ENCODE results near the gene RCAN1. TPM values are rescaled to one million over a fixed set of nuclear protein-coding genes. Genes with fewer than 3 reads are reported as not detected.

The RCAN1 gene
- total and polyA plus RNA-seq, 9 of the 15 experiments (the other 6 are each of a cell fraction or from before 2014, with no cell fraction given) = 4.4 to 16.5 (median 12.3) TPM

- intact Hi-C loops (cut with micrococcal nuclease) = no loop called here
- H3K36me3 ChIP-seq (ENCODE audit: control insufficient read depth, insufficient read depth, low read length) = no peaks in the 10 kb centered on the region
- TF ChIP-seq NFE2 (IDR thresholded peaks at IDR 0.05; ENCODE audit: low read depth) = no peak
- TF ChIP-seq ESRRA (IDR thresholded peaks at IDR 0.05; ENCODE audit: borderline replicate concordance, low read depth) = no peak
- TF ChIP-seq MAX (CRISPR knock-in tag; IDR thresholded peaks at IDR 0.05) = no peak
- no peak for TF ChIP-seq HDAC8 (tag; IDR thresholded peaks at IDR 0.05)
- TF ChIP-seq HNRNPH1 (optimal IDR thresholded peaks at IDR 0.05; ENCODE audit: low read depth, low read length) = no peak
- TF ChIP-seq, protein P1, sequence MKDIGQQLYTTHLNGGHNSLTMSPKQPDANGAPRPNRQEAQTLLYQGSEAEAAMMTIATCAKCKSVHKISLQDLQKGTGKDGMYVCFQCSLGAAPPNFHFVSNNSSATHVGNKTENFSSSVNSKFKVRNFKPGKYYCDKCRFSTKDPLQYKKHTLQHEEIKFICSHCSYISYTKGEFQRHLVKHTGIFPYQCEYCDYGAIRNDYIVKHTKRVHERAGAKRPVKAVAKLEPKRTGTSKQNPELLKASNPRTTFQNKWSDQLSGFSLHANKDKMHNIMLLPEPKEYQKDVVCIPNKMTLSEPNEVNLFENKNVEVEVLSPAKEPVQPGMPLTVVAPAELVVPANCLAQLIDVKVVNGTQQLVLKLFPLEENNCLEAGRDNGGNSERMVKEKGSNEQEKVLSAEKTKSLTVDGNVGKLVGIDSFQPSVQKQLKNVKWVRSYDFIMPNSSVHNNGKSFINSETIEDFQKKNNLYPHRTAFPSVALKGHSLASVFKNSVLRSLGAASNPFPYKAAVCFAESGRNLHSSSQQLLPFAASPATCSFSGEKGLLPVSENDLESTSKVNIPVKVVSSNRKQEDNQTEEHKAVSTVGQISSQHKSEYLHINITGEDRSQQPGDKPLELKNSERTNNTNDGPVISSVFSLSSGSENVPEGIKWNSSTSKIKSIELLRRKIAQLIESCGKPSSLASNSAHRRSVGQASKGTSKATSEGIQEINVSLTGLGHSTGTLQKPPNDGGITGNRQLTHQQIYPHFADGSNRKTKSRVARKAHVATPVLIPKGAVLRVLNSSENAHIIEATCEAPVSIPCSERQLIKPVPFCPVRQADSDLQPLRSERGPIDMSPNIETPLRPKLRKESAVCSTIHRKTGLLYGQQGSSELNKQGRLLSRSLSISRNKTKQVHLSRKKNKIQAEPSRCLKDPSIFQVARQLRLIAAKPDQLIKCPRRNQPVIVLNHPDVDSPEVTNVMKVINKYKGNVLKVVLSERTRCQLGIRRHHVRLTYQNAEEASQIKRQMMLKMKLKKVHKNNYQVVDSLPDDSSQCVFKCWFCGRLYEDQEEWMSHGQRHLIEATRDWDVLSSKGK (CRISPR knock-in tag; IDR thresholded peaks at IDR 0.05) = no peak
- TF ChIP-seq, protein P2, sequence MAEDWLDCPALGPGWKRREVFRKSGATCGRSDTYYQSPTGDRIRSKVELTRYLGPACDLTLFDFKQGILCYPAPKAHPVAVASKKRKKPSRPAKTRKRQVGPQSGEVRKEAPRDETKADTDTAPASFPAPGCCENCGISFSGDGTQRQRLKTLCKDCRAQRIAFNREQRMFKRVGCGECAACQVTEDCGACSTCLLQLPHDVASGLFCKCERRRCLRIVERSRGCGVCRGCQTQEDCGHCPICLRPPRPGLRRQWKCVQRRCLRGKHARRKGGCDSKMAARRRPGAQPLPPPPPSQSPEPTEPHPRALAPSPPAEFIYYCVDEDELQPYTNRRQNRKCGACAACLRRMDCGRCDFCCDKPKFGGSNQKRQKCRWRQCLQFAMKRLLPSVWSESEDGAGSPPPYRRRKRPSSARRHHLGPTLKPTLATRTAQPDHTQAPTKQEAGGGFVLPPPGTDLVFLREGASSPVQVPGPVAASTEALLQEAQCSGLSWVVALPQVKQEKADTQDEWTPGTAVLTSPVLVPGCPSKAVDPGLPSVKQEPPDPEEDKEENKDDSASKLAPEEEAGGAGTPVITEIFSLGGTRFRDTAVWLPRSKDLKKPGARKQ (CRISPR knock-in tag; IDR thresholded peaks at IDR 0.05) = no peak
- no peak for DNase-seq (ENCODE audit: extremely low read depth in 1 of 4, low spot score in 3 of 4)
- H3K27me3 ChIP-seq (ENCODE audit: control insufficient read depth in 2 of 2, insufficient read depth in 2 of 2, low read length in 2 of 2) = peaks cover 21 to 37% of the 10 kb centered on the region in 2 experiments
- no peak overlapping the region for H3K4me2 ChIP-seq (ENCODE audit: insufficient read depth, low read length)
- no peaks in the 10 kb centered on the region for H3K79me2 ChIP-seq (ENCODE audit: control insufficient read depth, insufficient read depth, low read length)
- ChIA-PET CTCF (ENCODE audit: low intra/inter-chr PET ratio) (no interaction called here), POLR2A (interaction anchor here (1.5 to 1.8 kb wide), 2 partner anchors 12 to 20 kb away, joined by 4 to 5 read pairs; no protein-coding TSS in a partner anchor)
- H3K4me1 ChIP-seq (replicated peaks in 1 of 2; ENCODE audit: control insufficient read depth in 2 of 2, insufficient read depth in 2 of 2, low read length in 2 of 2) = no peaks in the 10 kb centered on the region
- H3K9me3 ChIP-seq (replicated peaks; ENCODE audit: control insufficient read depth, insufficient read depth, low read depth, low read length) = no peaks in the 10 kb centered on the region
- ATAC-seq = no peak
- no peak overlapping the region for H3K9ac ChIP-seq (ENCODE audit: insufficient read depth in 1 of 2, low read depth in 2 of 2, low read length in 2 of 2)
- H3K4me3 ChIP-seq = no peak overlapping the region
- H3K27ac ChIP-seq (ENCODE audit: extremely low read depth, low read depth, low read length) = no peak overlapping the region
- FAIRE-seq = no peak
- no peaks in the 10 kb centered on the region for H4K20me1 ChIP-seq (replicated peaks; ENCODE audit: control insufficient read depth, insufficient read depth, low read length)
- BruUV-seq (replicated peaks) = no TSS peak
- no peaks in the 10 kb centered on the region for H3K9me1 ChIP-seq (ENCODE audit: control insufficient read depth, insufficient read depth, low read length)
- WGBS (ENCODE audit: insufficient coverage, low coverage, missing lambda C conversion rate) = 0% methylated on average over 1 of the region's 1 CpG
- in situ Hi-C loops (cut with MboI) = no loop called here
- H2AFZ ChIP-seq (ENCODE audit: low read depth, low read length) = no peak overlapping the region
Measured at GRCh38 chr21:34651642-34652041, 36.7 kb upstream of the RCAN1 start.
